Mesenteric fat pad (tissue), 1 donor: Measurements from ENCODE around the gene CRISPLD2. TPM values are rescaled to one million over a fixed set of nuclear protein-coding genes. Genes with fewer than 3 reads are reported as not detected.
"Not testable (repeated sequence)": the region's sequence is repeated elsewhere in the genome, so short reads cannot be mapped to it uniquely, and the experiment has no call there.

Source experiments
- DNase-seq: peaks from one replicate; pipeline ENCODE4 v3.0.0-alpha.2; 2020; ENCODE audit warnings: low spot score
- total RNA-seq: library from RNA; stranded (reverse); fragmentation: NEBNext Ultra II Directional; extraction: Animal tissue kit (Norgen Biotek cat#: 25700); gene quantifications from one replicate; pipeline ENCODE4 v1.2.1, GENCODE V29; 2021
- donor health status: DM: yes; HTN: yes; CAD: no.

Gene CRISPLD2
- total RNA-seq, 1 donor from 2014 or later = 256 TPM

- DNase-seq = not testable (repeated sequence)
Observed at GRCh38 chr16:84855435-84856202, 35.8 kb downstream of the CRISPLD2 start.

DNA sequence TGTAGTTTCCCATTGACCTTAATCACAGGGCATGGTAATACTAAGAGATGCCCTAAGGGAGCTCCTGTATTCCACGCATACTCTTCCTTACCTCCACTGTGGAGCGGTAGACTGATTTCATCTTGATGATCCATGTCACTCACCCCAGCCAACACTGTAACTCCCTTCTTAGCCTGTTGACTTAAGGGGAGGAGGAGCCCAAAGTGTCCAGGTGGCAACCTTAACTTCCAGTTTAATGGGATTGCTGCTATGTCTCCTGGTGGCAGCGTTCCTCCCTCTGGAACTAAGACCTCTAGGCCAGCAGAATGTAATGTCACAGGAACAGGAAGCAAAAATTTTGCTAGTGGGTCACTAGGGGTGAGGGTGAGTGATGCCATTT, 36.4 kb downstream of the CRISPLD2 start:
- not testable (repeated sequence) for DNase-seq

- not testable (repeated sequence) for DNase-seq
Observed at GRCh38 chr16:84856811-84857210, 37.0 kb downstream of the CRISPLD2 start.

GRCh38 chr16:84859681-84860080, 39.9 kb downstream of the CRISPLD2 start:
- no peak for DNase-seq

- DNase-seq = no peak
Observed at GRCh38 chr16:84860383-84860782, 40.6 kb downstream of the CRISPLD2 start.

DNA sequence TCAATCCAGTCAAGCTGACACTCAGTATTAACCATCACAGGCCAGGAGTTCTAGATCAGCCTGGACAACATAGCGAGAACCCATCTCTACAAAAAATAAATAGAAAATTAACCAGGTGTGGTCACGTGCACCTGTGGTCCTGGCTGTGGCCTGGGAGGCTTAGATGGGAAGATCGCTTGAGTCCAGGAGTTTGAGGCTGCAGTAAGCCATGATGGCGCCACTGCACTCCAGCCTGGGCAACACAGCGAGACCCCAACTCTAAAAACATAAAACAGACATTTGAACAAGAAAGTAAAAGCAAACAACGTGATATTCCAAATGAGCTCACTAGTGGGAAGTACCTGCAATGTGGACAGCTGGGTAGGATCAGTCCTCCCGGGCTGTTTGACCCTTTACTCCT, 41.9 kb downstream of the CRISPLD2 start:
- DNase-seq = no peak

GRCh38 chr16:84862804-84863480, 43.2 kb downstream of the CRISPLD2 start:
- DNase-seq = no peak

- DNase-seq = no peak
Observed at GRCh38 chr16:84863481-84863814, 43.7 kb downstream of the CRISPLD2 start.

- no peak for DNase-seq
Observed at GRCh38 chr16:84864326-84864955, 44.7 kb downstream of the CRISPLD2 start.

- DNase-seq = no peak
Observed at GRCh38 chr16:84867696-84868095, 47.9 kb downstream of the CRISPLD2 start.

GRCh38 chr16:84868328-84868727, 48.5 kb downstream of the CRISPLD2 start:
- DNase-seq = no peak

GRCh38 chr16:84868829-84869472, 49.2 kb downstream of the CRISPLD2 start:
- DNase-seq = no peak

DNA sequence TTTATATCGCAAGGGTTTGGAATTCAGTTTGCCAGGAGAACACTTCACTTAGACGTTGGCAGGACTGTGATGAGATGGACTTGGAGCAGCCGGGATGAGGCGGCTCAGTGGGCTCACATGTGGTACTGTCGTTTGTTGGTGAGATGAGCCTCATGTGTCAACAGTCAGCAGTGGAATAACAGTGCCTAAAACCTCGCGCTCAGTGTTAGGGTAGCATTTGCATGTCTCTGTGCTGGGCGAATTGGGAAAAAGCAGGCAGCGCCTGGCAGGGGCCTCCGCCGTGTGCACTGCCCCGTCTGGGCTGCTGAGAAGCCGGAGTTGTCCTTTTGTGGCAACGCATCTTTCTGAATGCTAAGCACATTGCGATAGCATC, 49.7 kb downstream of the CRISPLD2 start:
- no peak for DNase-seq

- not testable (repeated sequence) for DNase-seq
Observed at GRCh38 chr16:84872971-84873370, 53.2 kb downstream of the CRISPLD2 start.

GRCh38 chr16:84874004-84874435, 54.2 kb downstream of the CRISPLD2 start:
- no peak for DNase-seq

- DNase-seq = no peak
Observed at GRCh38 chr16:84874553-84874952, 54.8 kb downstream of the CRISPLD2 start.

DNA sequence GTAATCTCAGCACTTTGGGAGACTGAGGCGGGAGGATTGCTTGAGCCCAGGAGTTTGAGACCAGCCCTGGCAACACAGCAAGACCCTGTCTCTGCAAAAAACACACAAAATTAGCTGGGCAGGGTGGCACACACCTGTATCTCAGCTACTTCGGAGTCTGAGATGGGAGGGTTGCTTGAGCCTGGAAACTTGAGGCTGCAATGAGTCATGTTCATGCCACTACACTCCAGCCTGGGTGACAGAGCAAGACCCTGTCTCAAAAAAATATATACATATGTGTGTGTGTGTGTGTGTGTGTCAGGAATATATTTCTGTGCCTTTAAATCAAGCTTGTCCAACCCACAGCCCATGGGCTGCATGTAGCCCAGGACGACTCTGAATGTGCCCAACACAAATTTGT, 55.2 kb downstream of the CRISPLD2 start:
- DNase-seq = no peak

GRCh38 chr16:84875846-84876245, 56.1 kb downstream of the CRISPLD2 start:
- no peak for DNase-seq

DNA sequence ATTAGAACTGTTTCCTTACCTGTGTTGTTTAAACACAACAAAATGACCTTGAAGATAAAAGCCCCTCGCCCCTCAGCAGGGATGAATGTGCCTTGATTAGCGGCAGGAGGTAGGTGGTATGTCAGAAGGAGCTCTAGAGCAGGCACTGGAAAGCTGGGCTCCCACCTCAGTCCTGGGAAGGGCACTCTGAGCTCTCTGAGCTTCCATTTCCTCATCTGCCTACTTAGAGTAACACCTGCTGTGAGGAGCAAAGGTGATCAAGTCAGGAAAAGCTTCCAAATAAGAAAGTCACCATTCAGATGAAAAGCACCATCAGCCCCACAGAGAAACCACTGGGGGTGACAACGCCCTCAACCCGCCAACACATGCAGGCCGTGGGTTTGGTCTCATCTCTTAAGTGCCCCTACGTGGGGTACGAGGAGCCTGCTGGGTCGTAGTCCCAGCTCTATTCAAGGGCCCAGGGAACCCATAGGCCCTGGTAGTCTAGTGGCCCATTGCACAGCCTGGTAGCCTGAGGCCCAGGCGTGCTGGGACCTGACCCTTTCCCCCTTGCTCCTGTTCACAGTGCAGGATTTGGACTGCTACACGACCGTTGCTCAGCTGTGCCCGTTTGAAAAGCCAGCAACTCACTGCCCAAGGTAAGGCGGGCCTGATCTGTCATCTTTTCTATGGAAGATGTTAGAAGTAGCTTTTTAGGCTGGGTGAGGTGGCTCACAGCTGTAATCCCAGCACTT, 57.3 kb downstream of the CRISPLD2 start:
- DNase-seq = no peak

DNA sequence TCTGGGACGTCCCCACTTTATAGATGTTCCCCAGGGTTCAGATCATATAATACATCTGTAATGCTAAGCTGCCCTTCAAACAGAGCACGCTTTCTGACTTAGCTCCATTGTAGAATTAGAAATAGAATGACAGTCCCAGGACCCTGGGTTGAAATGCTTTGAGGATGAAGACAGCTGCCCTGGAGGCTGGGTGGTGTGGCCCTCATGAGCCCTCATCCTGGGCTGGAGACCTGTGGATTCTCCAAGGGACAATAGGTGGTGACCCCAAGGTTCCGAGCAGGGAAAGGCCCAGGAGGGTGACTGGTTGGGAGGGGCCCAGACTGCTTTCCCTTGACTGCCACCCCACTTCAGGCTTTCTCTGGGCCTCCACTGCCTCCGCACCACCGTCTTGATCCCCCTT, 59.0 kb downstream of the CRISPLD2 start:
- DNase-seq = no peak
